T47D (cell line): Measurements from ENCODE around the gene SMIM21.

Source experiments
- DNase-seq, 2 experiments: peaks; one replicate each; pipeline versions ENCODE4 v3.0.0 to v3.0.0-alpha.2; 2011 to 2012; ENCODE audit warnings: low read depth in 1 of 2, low spot score in 1 of 2
- JUND ChIP-seq: IDR thresholded peaks from 2 replicates; pipeline ENCODE4 v1.6.1; 2012; ENCODE audit warnings: low read depth
- in situ Hi-C: cut with HindIII; loops from 2 replicates; pipeline ENCODE4 v1.10.0; 2016; ENCODE audit warnings: low sequenced_read_pairs, low pct_unique_long_range_greater_than_20kb

SMIM21 gene

GRCh38 chr18:75360941-75361340, 66.6 kb downstream of the SMIM21 start:
- no peak for TF ChIP-seq JUND
- no peak for DNase-seq
- in situ Hi-C loops, result no loop called here

- DNase-seq, result no peak
- in situ Hi-C loops, result no loop called here
- no peak for TF ChIP-seq JUND
These were observed 67.3 kb downstream of the SMIM21 start for GRCh38 chr18:75360215-75360614.
